Measurements from ENCODE around the gene BCL2L1.
"Not testable (repeated sequence)": the region's sequence is repeated elsewhere in the genome, so short reads cannot be mapped to it uniquely, and the experiment has no call there.

Gene BCL2L1

GRCh38 chr20:31653561-31653960 lies 69.1 kb downstream of the BCL2L1 start:
- H3K4me3 ChIP-seq (ENCODE audit: low read length) = no peak overlapping the region
- no peak for DNase-seq (ENCODE audit: low read depth)
- TF ChIP-seq, protein P1, sequence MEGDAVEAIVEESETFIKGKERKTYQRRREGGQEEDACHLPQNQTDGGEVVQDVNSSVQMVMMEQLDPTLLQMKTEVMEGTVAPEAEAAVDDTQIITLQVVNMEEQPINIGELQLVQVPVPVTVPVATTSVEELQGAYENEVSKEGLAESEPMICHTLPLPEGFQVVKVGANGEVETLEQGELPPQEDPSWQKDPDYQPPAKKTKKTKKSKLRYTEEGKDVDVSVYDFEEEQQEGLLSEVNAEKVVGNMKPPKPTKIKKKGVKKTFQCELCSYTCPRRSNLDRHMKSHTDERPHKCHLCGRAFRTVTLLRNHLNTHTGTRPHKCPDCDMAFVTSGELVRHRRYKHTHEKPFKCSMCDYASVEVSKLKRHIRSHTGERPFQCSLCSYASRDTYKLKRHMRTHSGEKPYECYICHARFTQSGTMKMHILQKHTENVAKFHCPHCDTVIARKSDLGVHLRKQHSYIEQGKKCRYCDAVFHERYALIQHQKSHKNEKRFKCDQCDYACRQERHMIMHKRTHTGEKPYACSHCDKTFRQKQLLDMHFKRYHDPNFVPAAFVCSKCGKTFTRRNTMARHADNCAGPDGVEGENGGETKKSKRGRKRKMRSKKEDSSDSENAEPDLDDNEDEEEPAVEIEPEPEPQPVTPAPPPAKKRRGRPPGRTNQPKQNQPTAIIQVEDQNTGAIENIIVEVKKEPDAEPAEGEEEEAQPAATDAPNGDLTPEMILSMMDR (conservative IDR thresholded peaks at IDR 0.05; ENCODE audit: low read depth, low read length) = no peak

- no peak for DNase-seq (ENCODE audit: low read depth)
- H3K4me3 ChIP-seq (ENCODE audit: low read length) = no peak overlapping the region
- TF ChIP-seq, protein P1 (conservative IDR thresholded peaks at IDR 0.05; ENCODE audit: low read depth, low read length) = no peak
Observed at GRCh38 chr20:31652917-31653396, 69.7 kb downstream of the BCL2L1 start.

DNA sequence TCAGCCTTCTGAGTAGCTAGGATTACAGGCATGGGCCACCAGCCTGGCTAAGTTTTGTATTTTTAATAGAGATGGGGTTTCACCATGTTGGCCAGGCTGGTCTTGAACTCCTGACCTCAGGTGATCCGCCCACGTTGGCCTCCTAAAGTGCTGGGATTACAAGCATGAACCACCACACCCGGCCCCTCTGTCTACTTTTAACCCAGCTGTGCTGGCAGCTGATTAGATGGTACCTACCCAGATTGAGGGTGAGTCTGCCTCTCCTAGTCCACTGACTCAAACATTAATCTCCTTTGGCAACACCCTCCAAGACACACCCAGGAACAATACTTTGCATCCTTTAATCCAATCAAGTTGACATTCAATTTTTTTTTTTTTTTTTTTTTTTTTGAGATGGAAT lies 74.6 kb downstream of the BCL2L1 start:
- not testable (repeated sequence) for H3K4me3 ChIP-seq (ENCODE audit: low read length); DNase-seq (ENCODE audit: low read depth)

DNA sequence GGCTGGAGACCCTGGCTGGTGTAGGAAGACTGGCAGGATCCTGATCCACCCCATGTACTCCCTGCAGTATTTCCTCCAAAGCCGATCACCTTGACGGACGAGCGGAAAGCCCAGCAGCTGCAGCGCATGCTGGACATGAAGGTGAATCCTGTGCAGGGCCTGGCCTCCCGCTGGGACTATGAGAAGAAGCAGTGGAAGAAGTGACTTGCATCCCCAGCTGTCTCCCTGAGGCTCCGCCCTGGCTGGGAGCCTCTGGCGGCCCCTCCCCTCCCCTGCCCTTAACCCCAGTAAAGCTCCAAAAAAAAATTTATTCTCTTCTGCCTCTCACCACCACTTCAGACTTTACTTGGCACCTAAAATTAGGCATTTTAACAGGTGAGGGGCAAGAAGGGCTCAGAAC lies 78.0 kb downstream of the BCL2L1 start:
- no peak overlapping the region for H3K4me3 ChIP-seq (ENCODE audit: low read length)
- DNase-seq (ENCODE audit: low read depth) = no peak
- TF ChIP-seq, protein P1 (conservative IDR thresholded peaks at IDR 0.05; ENCODE audit: low read depth, low read length) = no peak

DNA sequence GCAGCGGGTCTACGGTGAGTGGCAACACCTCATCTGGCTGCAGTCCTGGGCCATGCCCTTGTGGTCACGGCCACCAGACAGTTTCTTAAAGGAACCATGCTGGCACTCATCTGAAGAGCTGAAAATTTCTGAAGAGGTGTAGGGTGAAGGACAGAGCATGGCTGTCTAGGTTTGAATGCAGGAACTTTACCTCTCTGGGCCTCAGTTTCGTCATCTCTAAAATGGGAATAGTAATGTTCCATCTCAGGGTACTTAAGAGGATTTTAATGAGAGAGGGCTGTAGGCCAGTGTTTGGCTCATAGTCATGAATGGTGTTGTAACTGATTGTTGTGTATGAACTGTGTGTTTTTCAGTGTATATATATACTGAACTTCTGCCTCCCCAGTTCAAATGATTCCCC lies 79.1 kb downstream of the BCL2L1 start:
- no peak for DNase-seq (ENCODE audit: low read depth)
- no peak overlapping the region for H3K4me3 ChIP-seq (ENCODE audit: low read length)
- TF ChIP-seq, protein P1 (conservative IDR thresholded peaks at IDR 0.05; ENCODE audit: low read depth, low read length) = no peak

- H3K4me3 ChIP-seq (ENCODE audit: low read length) = no peak overlapping the region
- TF ChIP-seq, protein P1 (conservative IDR thresholded peaks at IDR 0.05; ENCODE audit: low read depth, low read length) = no peak
- no peak for DNase-seq (ENCODE audit: low read depth)
Observed at GRCh38 chr20:31642837-31643236, 79.8 kb downstream of the BCL2L1 start.

DNA sequence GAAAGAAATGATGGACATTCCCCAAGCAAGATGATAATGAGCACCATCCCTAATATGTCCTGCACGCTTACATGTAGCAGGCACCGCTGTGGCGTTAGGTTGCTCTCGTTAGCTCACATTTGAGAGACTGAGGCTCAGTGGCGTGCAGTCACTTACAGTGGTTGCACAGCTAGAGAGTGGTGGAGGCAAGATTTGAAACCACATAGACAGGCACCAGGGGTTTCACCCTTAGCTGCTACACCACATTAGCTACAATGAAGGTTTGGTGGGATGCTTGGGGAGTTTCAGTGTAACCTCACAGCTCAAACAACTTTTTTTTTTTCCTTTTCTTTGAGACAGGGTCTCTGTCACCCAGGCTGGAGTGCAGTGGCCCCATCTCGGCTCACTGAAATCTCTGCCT lies 81.3 kb downstream of the BCL2L1 start:
- TF ChIP-seq, protein P1 (conservative IDR thresholded peaks at IDR 0.05; ENCODE audit: low read depth, low read length) = no peak
- DNase-seq (ENCODE audit: low read depth) = no peak
- no peak overlapping the region for H3K4me3 ChIP-seq (ENCODE audit: low read length)

- H3K4me3 ChIP-seq (ENCODE audit: low read length) = no peak overlapping the region
- DNase-seq (ENCODE audit: low read depth) = no peak
- TF ChIP-seq, protein P1 (conservative IDR thresholded peaks at IDR 0.05; ENCODE audit: low read depth, low read length) = no peak
Observed at GRCh38 chr20:31640259-31640658, 82.4 kb downstream of the BCL2L1 start.

All from retinal pigment epithelial cell (primary cell).